Colonic mucosa (tissue), 4 donors: Measurements from ENCODE around the gene PLXNA4. TPM values are rescaled to one million over a fixed set of nuclear protein-coding genes. Genes with fewer than 3 reads are reported as not detected.

ENCODE experiments used
- DNase-seq: peaks from one replicate; pipeline ENCODE4 v3.0.0-alpha.2; 2020
- H3K27ac ChIP-seq: fragments of 200-600 bp; one replicate; pipeline ENCODE4 v1.8.0; 2021
- H3K27me3 ChIP-seq: fragments of 200-600 bp; one replicate; pipeline ENCODE4 v1.8.0; 2021
- H3K36me3 ChIP-seq: fragments of 200-600 bp; one replicate; pipeline ENCODE4 v1.8.0; 2021
- H3K4me1 ChIP-seq: fragments of 200-600 bp; one replicate; pipeline ENCODE4 v1.8.0; 2021; ENCODE audit warnings: mild to moderate bottlenecking
- H3K4me3 ChIP-seq: fragments of 200-600 bp; one replicate; pipeline ENCODE4 v1.8.0; 2021
- H3K9ac ChIP-seq, 2 donors: one replicate each; pipeline ENCODE4 v1.7.0; 2013; ENCODE audit warnings: control low read depth in 2 of 2, low read depth in 2 of 2, low read length in 2 of 2
- H3K9me3 ChIP-seq: fragments of 200-600 bp; one replicate; pipeline ENCODE4 v1.8.0; 2021
- intact Hi-C: fragments of 100-400 bp; cut with DNase I; formaldehyde crosslinking; loops from one replicate; pipeline ENCODE4 v1.14.1; 2022
- total RNA-seq, 2 donors: library from RNA; stranded (reverse); fragmentation: NEBNext Ultra II Directional in 1 of 2; extraction: Animal tissue kit (Norgen Biotek cat#: 25700) in 1 of 2; gene quantifications; one replicate each; pipeline ENCODE4 v1.2.1, GENCODE V29; 2021
- TF ChIP-seq, protein P1 (sequence below): fragments of 200-600 bp; IDR thresholded peaks from one replicate; pipeline ENCODE4 v1.8.0; 2022; ENCODE audit warnings: antibody characterized with exemption, mild to moderate bottlenecking
- donor health status: healthy.
- donor health status: DM: no; HTN: no; CAD: no.
- donor health status: DM: no; HTN: no; CAD: no.

PLXNA4 gene
- total RNA-seq, 2 donors from 2014 or later = 0.15 to 0.77 TPM

GRCh38 chr7:132579260-132579899, 3.1 kb upstream of the PLXNA4 start:
- H3K9me3 ChIP-seq = no peaks in the 10 kb centered on the region
- TF ChIP-seq, protein P1, sequence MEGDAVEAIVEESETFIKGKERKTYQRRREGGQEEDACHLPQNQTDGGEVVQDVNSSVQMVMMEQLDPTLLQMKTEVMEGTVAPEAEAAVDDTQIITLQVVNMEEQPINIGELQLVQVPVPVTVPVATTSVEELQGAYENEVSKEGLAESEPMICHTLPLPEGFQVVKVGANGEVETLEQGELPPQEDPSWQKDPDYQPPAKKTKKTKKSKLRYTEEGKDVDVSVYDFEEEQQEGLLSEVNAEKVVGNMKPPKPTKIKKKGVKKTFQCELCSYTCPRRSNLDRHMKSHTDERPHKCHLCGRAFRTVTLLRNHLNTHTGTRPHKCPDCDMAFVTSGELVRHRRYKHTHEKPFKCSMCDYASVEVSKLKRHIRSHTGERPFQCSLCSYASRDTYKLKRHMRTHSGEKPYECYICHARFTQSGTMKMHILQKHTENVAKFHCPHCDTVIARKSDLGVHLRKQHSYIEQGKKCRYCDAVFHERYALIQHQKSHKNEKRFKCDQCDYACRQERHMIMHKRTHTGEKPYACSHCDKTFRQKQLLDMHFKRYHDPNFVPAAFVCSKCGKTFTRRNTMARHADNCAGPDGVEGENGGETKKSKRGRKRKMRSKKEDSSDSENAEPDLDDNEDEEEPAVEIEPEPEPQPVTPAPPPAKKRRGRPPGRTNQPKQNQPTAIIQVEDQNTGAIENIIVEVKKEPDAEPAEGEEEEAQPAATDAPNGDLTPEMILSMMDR = no peak
- no peak overlapping the region for H3K9ac ChIP-seq
- DNase-seq = no peak
- H3K4me3 ChIP-seq = no peak overlapping the region
- intact Hi-C loops = loop anchor here (5.0 kb wide), 1 partner anchor 182 kb away; no protein-coding TSS in a partner anchor
- H3K36me3 ChIP-seq = no peaks in the 10 kb centered on the region
- no peak overlapping the region for H3K27ac ChIP-seq
- H3K4me1 ChIP-seq = no peaks in the 10 kb centered on the region
- H3K27me3 ChIP-seq = peaks cover 27% of the 10 kb centered on the region

GRCh38 chr7:132578826-132579225, 2.6 kb upstream of the PLXNA4 start:
- Histone ChIP-seq H3K27me3 (peaks cover 33% of the 10 kb centered on the region), H3K9ac (no peak overlapping the region), H3K4me3 (no peak overlapping the region), H3K36me3 (no peaks in the 10 kb centered on the region), H3K27ac (no peak overlapping the region), H3K4me1 (no peaks in the 10 kb centered on the region), H3K9me3 (no peaks in the 10 kb centered on the region)
- intact Hi-C loops = loop anchor here (5.0 kb wide), 1 partner anchor 182 kb away; no protein-coding TSS in a partner anchor
- DNase-seq = no peak
- TF ChIP-seq, protein P1 = no peak

DNA sequence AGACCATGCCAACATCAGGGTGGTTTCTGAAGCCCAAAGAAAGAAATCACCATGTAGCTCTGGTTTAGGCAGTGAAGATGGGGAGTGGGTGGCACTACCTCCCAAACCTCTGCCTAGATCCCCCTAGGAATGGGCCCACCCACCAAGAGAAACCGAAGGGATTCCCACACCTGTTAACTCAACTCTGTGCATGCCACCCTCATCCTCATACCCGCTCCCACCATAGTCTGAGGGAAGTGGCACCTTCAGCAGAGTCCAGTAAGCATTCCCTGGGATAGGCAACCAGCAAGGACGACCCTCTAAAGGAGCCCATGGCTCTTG, 1.7 kb upstream of the PLXNA4 start:
- Histone ChIP-seq H3K9me3 (no peaks in the 10 kb centered on the region), H3K4me1 (no peaks in the 10 kb centered on the region), H3K27me3 (peaks cover 41% of the 10 kb centered on the region), H3K4me3 (no peak overlapping the region), H3K9ac (no peak overlapping the region), H3K27ac (no peak overlapping the region), H3K36me3 (no peaks in the 10 kb centered on the region)
- intact Hi-C loops = loop anchor here (5.0 kb wide), 1 partner anchor 181 kb away; no protein-coding TSS in a partner anchor
- TF ChIP-seq, protein P1 = no peak
- no peak for DNase-seq

GRCh38 chr7:132577206-132578049, 1.2 kb upstream of the PLXNA4 start:
- intact Hi-C loops = loop anchor here (5.0 kb wide), 1 partner anchor 180 kb away; no protein-coding TSS in a partner anchor
- no peak overlapping the region for H3K9ac ChIP-seq
- TF ChIP-seq, protein P1 = no peak
- peaks cover 41% of the 10 kb centered on the region for H3K27me3 ChIP-seq
- H3K4me1 ChIP-seq = no peaks in the 10 kb centered on the region
- peak overlapping the region; percentile 20 for H3K4me3 ChIP-seq
- DNase-seq = peak; percentile 44
- H3K27ac ChIP-seq = no peak overlapping the region
- no peaks in the 10 kb centered on the region for H3K36me3 ChIP-seq
- H3K9me3 ChIP-seq = no peaks in the 10 kb centered on the region

DNA sequence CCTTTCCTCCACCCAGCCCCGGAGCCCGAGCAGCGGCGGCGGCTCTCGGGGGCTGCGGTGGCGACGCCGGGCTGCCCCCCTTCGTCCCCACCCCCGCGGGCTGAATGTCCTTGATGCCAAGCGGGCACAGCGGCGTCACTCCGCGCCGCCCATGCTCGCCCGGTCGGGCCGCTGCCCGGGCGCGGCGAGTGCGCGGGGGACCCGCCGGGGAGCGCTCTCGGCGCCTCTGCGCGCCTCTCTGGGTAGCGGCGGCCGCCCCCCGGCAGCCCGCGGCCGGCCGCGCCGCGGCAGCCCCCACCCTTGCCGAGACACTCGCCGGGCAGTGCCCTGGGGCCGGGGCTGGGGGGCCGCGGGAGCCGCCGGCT, 433 bp upstream of the PLXNA4 start:
- H3K27ac ChIP-seq = no peak overlapping the region
- H3K4me1 ChIP-seq = no peaks in the 10 kb centered on the region
- no peaks in the 10 kb centered on the region for H3K9me3 ChIP-seq
- intact Hi-C loops = loop anchor here (5.0 kb wide), 1 partner anchor 179 kb away; no protein-coding TSS in a partner anchor
- no peak overlapping the region for H3K9ac ChIP-seq
- H3K4me3 ChIP-seq = peak overlapping the region; percentile 34
- TF ChIP-seq, protein P1 = no peak
- peaks cover 41% of the 10 kb centered on the region for H3K27me3 ChIP-seq
- no peak for DNase-seq
- no peaks in the 10 kb centered on the region for H3K36me3 ChIP-seq
